GM20431 (cell line): Measurements from ENCODE around the gene TMEM38B.

Experiments
- in situ Hi-C: fragments of 300-500 bp; cut with MseI, MboI; formaldehyde crosslinking; loops from one replicate; pipeline ENCODE4 v1.15.0; 2020; ENCODE audit warnings: low sequenced_read_pairs; ENCODE audit not compliant: unreplicated experiment

The TMEM38B gene

GRCh38 chr9:105679257-105680022, 14.9 kb upstream of the TMEM38B start:
- in situ Hi-C loops = loop anchor here (25.0 kb wide), 1 partner anchor 242 kb away; the partner anchor contains the start of gene FSD1L

GRCh38 chr9:105681313-105681712, 13.0 kb upstream of the TMEM38B start:
- in situ Hi-C loops = loop anchor here (25.0 kb wide), 1 partner anchor 244 kb away; the partner anchor contains the start of gene FSD1L

GRCh38 chr9:105681724-105682123, 12.6 kb upstream of the TMEM38B start:
- in situ Hi-C loops = loop anchor here (25.0 kb wide), 1 partner anchor 244 kb away; the partner anchor contains the start of gene FSD1L

GRCh38 chr9:105683688-105684275, 10.6 kb upstream of the TMEM38B start:
- in situ Hi-C loops = loop anchor here (25.0 kb wide), 1 partner anchor 246 kb away; the partner anchor contains the start of gene FSD1L

- in situ Hi-C loops = loop anchor here (25.0 kb wide), 1 partner anchor 250 kb away; the partner anchor contains the start of gene FSD1L
Measured at GRCh38 chr9:105686936-105687335, 7.4 kb upstream of the TMEM38B start.

GRCh38 chr9:105690742-105691141, 3.6 kb upstream of the TMEM38B start:
- in situ Hi-C loops = loop anchor here (25.0 kb wide), 1 partner anchor 253 kb away; the partner anchor contains the start of gene FSD1L

GRCh38 chr9:105693435-105694189, 729 bp upstream of the TMEM38B start:
- in situ Hi-C loops = loop anchor here (25.0 kb wide), 1 partner anchor 256 kb away; the partner anchor contains the start of gene FSD1L

- in situ Hi-C loops = loop anchor here (25.0 kb wide), 1 partner anchor 258 kb away; the partner anchor contains the start of gene FSD1L
Measured at GRCh38 chr9:105694848-105695581, 674 bp downstream of the TMEM38B start.

- in situ Hi-C loops = loop anchor here (25.0 kb wide), 1 partner anchor 259 kb away; the partner anchor contains the start of gene FSD1L
Measured at GRCh38 chr9:105696219-105696793, 2.0 kb downstream of the TMEM38B start.

- in situ Hi-C loops = loop anchor here (25.0 kb wide), 1 partner anchor 261 kb away; the partner anchor contains the start of gene FSD1L
Measured at GRCh38 chr9:105697871-105698270, 3.5 kb downstream of the TMEM38B start.

GRCh38 chr9:105698348-105698870, 4.1 kb downstream of the TMEM38B start:
- in situ Hi-C loops = loop anchor here (25.0 kb wide), 1 partner anchor 261 kb away; the partner anchor contains the start of gene FSD1L

GRCh38 chr9:105700668-105701067, 6.3 kb downstream of the TMEM38B start:
- in situ Hi-C loops = loop anchor here (25.0 kb wide), 1 partner anchor 88 kb away; no protein-coding TSS in a partner anchor

- in situ Hi-C loops = loop anchor here (25.0 kb wide), 1 partner anchor 89 kb away; no protein-coding TSS in a partner anchor
Measured at GRCh38 chr9:105701145-105701544, 6.8 kb downstream of the TMEM38B start.

GRCh38 chr9:105702207-105702606, 7.9 kb downstream of the TMEM38B start:
- in situ Hi-C loops = loop anchor here (25.0 kb wide), 1 partner anchor 90 kb away; no protein-coding TSS in a partner anchor

- in situ Hi-C loops = loop anchor here (25.0 kb wide), 1 partner anchor 91 kb away; no protein-coding TSS in a partner anchor
Measured at GRCh38 chr9:105703638-105704037, 9.3 kb downstream of the TMEM38B start.

- in situ Hi-C loops = loop anchor here (25.0 kb wide), 1 partner anchor 94 kb away; no protein-coding TSS in a partner anchor
Measured at GRCh38 chr9:105706156-105706555, 11.8 kb downstream of the TMEM38B start.

GRCh38 chr9:105708405-105708804, 14.1 kb downstream of the TMEM38B start:
- in situ Hi-C loops = loop anchor here (25.0 kb wide), 1 partner anchor 96 kb away; no protein-coding TSS in a partner anchor

- in situ Hi-C loops = loop anchor here (25.0 kb wide), 1 partner anchor 98 kb away; no protein-coding TSS in a partner anchor
Measured at GRCh38 chr9:105710638-105711037, 16.3 kb downstream of the TMEM38B start.
